ENCODE measurements around the gene AKIRIN1. TPM values are rescaled to one million over a fixed set of nuclear protein-coding genes. Genes with fewer than 3 reads are reported as not detected.

Gene AKIRIN1
- total RNA-seq, 1 donor: 35.1 TPM

DNA sequence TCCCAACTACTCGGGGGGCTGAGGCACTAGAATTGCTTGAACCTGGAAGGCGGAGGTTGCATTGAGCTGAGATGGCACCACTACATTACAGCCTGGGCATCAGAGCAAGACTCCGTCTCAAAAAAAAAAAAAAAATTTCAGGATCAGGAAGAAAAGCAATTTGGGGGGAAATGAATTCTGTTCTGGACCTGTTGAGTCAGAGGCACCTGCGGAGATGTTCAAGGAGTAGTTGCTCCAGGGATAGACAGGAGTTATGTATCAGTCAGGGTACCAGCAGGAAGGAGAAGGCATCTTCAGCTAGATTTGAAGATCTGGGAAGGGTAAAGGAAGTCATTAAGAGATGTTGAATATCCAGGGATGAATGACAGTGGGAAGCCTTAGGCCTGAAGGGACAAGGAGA, 46.5 kb upstream of the AKIRIN1 start:
- H2AFZ ChIP-seq (ENCODE audit: low read length): no peak overlapping the region
- peaks cover 5% of the 10 kb centered on the region for H3K4me1 ChIP-seq (ENCODE audit: insufficient read depth, low read length)
- TF ChIP-seq, protein P1, sequence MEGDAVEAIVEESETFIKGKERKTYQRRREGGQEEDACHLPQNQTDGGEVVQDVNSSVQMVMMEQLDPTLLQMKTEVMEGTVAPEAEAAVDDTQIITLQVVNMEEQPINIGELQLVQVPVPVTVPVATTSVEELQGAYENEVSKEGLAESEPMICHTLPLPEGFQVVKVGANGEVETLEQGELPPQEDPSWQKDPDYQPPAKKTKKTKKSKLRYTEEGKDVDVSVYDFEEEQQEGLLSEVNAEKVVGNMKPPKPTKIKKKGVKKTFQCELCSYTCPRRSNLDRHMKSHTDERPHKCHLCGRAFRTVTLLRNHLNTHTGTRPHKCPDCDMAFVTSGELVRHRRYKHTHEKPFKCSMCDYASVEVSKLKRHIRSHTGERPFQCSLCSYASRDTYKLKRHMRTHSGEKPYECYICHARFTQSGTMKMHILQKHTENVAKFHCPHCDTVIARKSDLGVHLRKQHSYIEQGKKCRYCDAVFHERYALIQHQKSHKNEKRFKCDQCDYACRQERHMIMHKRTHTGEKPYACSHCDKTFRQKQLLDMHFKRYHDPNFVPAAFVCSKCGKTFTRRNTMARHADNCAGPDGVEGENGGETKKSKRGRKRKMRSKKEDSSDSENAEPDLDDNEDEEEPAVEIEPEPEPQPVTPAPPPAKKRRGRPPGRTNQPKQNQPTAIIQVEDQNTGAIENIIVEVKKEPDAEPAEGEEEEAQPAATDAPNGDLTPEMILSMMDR (IDR thresholded peaks at IDR 0.05; ENCODE audit: extremely low read depth, low read depth, low read length): no peak

DNA sequence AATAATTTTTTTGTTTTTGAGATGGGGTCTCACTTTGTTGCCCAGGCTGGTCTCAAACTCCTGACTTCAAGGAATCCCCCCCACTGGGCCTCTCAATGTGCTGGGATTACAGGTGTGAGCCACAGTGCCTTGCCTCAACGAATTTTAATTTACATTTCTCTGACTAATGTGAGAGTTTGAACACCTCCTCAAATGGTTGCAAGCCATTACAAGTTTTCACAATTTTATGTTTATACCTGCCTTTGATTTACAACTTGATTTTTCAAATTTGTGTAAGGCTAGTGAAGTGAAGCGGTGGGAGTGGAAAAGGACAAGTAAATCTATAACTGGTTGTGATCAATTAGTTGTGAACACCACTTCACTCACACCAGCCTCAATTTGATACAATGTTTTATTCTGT, 40.5 kb upstream of the AKIRIN1 start:
- TF ChIP-seq, protein P1 (IDR thresholded peaks at IDR 0.05; ENCODE audit: extremely low read depth, low read depth, low read length): no peak
- no peaks in the 10 kb centered on the region for H4K20me1 ChIP-seq (ENCODE audit: insufficient read depth, low read length)
- no peak overlapping the region for H3K27ac ChIP-seq (ENCODE audit: low read depth, low read length)
- no peaks in the 10 kb centered on the region for H3K9me3 ChIP-seq (ENCODE audit: low read depth, low read length)
- no peaks in the 10 kb centered on the region for H3K79me2 ChIP-seq (ENCODE audit: insufficient read depth, low read length)
- H3K4me1 ChIP-seq (ENCODE audit: insufficient read depth, low read length): peaks cover 3% of the 10 kb centered on the region
- no peak overlapping the region for H3K4me2 ChIP-seq (ENCODE audit: insufficient read depth, low read length)
- H3K4me3 ChIP-seq (ENCODE audit: insufficient read depth, low read length): no peak overlapping the region
- no peaks in the 10 kb centered on the region for H3K27me3 ChIP-seq (ENCODE audit: insufficient read depth, low read length)
- H2AFZ ChIP-seq (ENCODE audit: low read length): no peak overlapping the region
- peak; percentile 55 for DNase-seq (ENCODE audit: insufficient read length, low spot score, missing footprints)
- no peaks in the 10 kb centered on the region for H3K36me3 ChIP-seq (ENCODE audit: insufficient read depth, low read length)

More for the DNA sequence above, 46.5 kb upstream of the AKIRIN1 start:
- H3K36me3 ChIP-seq (ENCODE audit: insufficient read depth, low read length): no peaks in the 10 kb centered on the region
- no peaks in the 10 kb centered on the region for H4K20me1 ChIP-seq (ENCODE audit: insufficient read depth, low read length)
- H3K27me3 ChIP-seq (ENCODE audit: insufficient read depth, low read length): no peaks in the 10 kb centered on the region
- H3K4me3 ChIP-seq (ENCODE audit: insufficient read depth, low read length): no peak overlapping the region
- peaks cover 3% of the 10 kb centered on the region for H3K79me2 ChIP-seq (ENCODE audit: insufficient read depth, low read length)
- peak; percentile 26 for DNase-seq (ENCODE audit: insufficient read length, low spot score, missing footprints)
- H3K9me3 ChIP-seq (ENCODE audit: low read depth, low read length): no peaks in the 10 kb centered on the region
- H3K4me2 ChIP-seq (ENCODE audit: insufficient read depth, low read length): no peak overlapping the region
- H3K27ac ChIP-seq (ENCODE audit: low read depth, low read length): no peak overlapping the region

DNA sequence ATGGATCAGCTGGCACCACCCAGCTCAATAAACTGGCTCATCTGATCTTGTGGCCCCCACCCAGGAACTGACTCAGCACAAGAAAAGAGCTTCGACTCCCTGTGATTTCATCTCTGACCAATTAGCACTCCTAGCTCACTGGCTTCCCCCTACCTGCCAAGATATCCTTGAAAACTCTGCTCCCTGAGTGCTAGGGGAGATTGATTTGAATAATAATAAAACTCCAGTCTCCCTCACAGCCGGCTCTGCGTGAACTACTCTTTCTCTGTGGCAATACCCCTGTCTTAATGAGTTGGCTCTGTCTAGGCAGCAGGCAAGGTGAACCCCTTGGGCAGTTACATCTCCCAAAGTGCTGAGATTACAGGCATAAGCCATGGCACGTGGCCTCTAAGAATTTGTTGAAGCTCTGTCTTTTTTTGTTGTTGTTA, 37.6 kb upstream of the AKIRIN1 start:
- peaks cover 3% of the 10 kb centered on the region for H3K4me1 ChIP-seq (ENCODE audit: insufficient read depth, low read length)
- H2AFZ ChIP-seq (ENCODE audit: low read length): no peak overlapping the region
- H3K79me2 ChIP-seq (ENCODE audit: insufficient read depth, low read length): no peaks in the 10 kb centered on the region
- H3K27me3 ChIP-seq (ENCODE audit: insufficient read depth, low read length): no peaks in the 10 kb centered on the region
- TF ChIP-seq, protein P1 (IDR thresholded peaks at IDR 0.05; ENCODE audit: extremely low read depth, low read depth, low read length): no peak
- no peak overlapping the region for H3K4me2 ChIP-seq (ENCODE audit: insufficient read depth, low read length)
- DNase-seq (ENCODE audit: insufficient read length, low spot score, missing footprints): no peak
- no peaks in the 10 kb centered on the region for H3K36me3 ChIP-seq (ENCODE audit: insufficient read depth, low read length)
- no peak overlapping the region for H3K4me3 ChIP-seq (ENCODE audit: insufficient read depth, low read length)
- no peaks in the 10 kb centered on the region for H4K20me1 ChIP-seq (ENCODE audit: insufficient read depth, low read length)
- H3K27ac ChIP-seq (ENCODE audit: low read depth, low read length): no peak overlapping the region
- no peaks in the 10 kb centered on the region for H3K9me3 ChIP-seq (ENCODE audit: low read depth, low read length)

DNA sequence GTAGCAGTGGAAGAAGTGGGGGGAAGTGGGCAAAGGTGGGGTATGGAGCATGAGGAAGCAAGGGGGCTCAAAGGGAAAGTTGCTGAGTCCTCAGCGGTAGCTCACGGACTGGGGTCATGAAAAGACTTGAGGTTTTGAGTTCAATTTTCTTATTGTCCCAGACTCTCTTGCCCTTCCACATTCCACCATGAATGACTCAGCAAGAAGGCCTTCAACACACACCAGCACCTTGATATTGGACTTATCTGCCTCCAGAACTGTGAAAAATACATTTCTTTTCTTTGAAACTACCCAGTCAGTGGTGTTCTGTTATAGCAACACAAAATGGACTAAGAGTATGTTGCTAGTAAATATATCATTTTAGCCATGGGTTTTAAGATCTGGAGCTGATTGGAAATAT, 32.1 kb upstream of the AKIRIN1 start:
- Histone ChIP-seq H3K36me3 (ENCODE audit: insufficient read depth, low read length) (no peaks in the 10 kb centered on the region), H3K9me3 (ENCODE audit: low read depth, low read length) (no peaks in the 10 kb centered on the region), H3K4me2 (ENCODE audit: insufficient read depth, low read length) (no peak overlapping the region), H3K4me3 (ENCODE audit: insufficient read depth, low read length) (no peak overlapping the region), H3K27ac (ENCODE audit: low read depth, low read length) (no peak overlapping the region), H3K4me1 (ENCODE audit: insufficient read depth, low read length) (peaks cover 18% of the 10 kb centered on the region), H3K27me3 (ENCODE audit: insufficient read depth, low read length) (no peaks in the 10 kb centered on the region), H3K79me2 (ENCODE audit: insufficient read depth, low read length) (no peaks in the 10 kb centered on the region), H2AFZ (ENCODE audit: low read length) (no peak overlapping the region), H4K20me1 (ENCODE audit: insufficient read depth, low read length) (no peaks in the 10 kb centered on the region)
- TF ChIP-seq, protein P1 (IDR thresholded peaks at IDR 0.05; ENCODE audit: extremely low read depth, low read depth, low read length): no peak
- no peak for DNase-seq (ENCODE audit: insufficient read length, low spot score, missing footprints)

All from osteoblast (primary cell).